NAMALWA (cell line): ENCODE data around the gene GAS6.
"Not testable (repeated sequence)": the region's sequence is repeated elsewhere in the genome, so short reads cannot be mapped to it uniquely, and the experiment has no call there.

Source experiments
- DNase-seq: peaks from one replicate; pipeline ENCODE4 v3.0.0-alpha.2; 2015; ENCODE audit warnings: low spot score

Gene GAS6

GRCh38 chr13:113791226-113791625, 72.7 kb downstream of the GAS6 start:
- DNase-seq: no peak

GRCh38 chr13:113789931-113790330, 73.9 kb downstream of the GAS6 start:
- not testable (repeated sequence) for DNase-seq

GRCh38 chr13:113789167-113789566, 74.7 kb downstream of the GAS6 start:
- no peak for DNase-seq

GRCh38 chr13:113788413-113789135, 75.3 kb downstream of the GAS6 start:
- DNase-seq: no peak

GRCh38 chr13:113787694-113788093, 76.2 kb downstream of the GAS6 start:
- DNase-seq: no peak

DNA sequence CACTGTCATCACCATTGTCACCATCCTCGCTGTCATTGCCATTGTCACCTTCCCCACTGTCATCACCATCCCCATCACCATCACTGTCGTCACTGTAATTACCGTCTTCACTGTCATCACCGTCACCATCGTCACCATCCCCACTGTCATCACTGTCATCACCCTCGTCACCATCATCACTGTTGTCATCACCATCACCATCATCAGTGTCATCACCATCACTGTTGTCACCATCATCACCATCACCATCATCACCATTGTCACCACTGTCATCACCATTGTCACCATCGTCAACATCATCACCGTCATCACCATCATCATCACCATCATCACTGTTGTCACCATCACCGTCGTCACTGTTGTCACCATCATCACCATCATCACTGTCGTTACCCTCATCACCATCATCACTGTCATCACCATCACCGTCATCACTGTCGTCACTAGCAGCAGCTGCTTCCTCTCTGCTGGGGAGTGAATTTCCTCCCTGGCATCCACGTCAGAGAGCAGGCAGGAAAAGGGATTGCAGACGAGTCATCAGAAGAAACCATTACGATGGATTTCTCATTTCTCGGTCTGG, 77.5 kb downstream of the GAS6 start:
- DNase-seq: no peak

DNA sequence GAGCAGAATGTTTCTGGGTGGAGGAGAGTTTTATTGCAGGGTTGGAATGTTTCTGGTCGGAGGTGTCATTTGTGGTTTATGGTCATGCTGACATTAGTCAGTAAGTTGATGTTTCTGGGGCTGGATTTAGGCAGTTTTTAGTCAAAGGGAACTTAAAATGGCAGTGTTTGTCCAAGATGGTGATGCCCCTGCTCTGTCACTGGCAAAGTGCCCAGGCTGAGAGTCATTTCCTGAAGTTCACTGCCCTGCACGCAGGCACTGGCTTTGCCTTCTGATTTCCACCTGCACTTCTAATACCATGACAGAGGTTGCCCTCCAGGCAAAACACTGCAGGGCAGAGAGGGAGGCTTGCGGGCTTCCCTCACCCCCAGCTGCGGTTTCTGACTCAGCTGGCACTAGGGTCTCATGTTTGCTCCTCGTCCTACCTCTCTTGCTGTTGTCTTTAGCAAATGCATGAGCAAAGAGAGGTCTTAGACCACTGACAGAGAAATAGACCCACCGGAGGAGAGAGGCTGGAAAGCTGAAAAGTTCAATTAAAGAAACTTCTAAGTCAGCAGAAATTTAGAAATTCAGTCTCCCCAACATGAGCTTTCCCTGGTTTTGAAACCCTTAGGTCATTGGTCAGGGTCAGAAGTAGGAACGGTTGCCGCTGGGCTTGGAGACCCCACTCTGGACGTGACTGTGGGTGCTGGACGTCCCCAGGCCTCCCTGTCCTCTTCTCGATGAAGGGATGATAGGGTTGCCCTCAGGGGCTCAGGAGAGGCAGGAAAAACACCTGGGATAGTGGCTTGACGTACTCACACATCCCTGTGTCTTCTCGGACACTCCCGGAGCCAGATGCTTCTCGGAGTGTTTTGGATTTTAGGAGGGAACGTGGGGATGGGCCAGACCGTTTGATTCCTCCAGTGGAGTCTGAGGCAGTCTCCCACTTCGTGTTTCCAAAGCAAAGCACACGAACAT, 78.5 kb downstream of the GAS6 start:
- no peak for DNase-seq

- DNase-seq: no peak
These were observed 79.2 kb downstream of the GAS6 start for GRCh38 chr13:113784645-113785024.

GRCh38 chr13:113783966-113784644, 79.8 kb downstream of the GAS6 start:
- DNase-seq: no peak

- no peak for DNase-seq
These were observed 80.5 kb downstream of the GAS6 start for GRCh38 chr13:113783200-113783881.

GRCh38 chr13:113782472-113782871, 81.4 kb downstream of the GAS6 start:
- DNase-seq: no peak

DNA sequence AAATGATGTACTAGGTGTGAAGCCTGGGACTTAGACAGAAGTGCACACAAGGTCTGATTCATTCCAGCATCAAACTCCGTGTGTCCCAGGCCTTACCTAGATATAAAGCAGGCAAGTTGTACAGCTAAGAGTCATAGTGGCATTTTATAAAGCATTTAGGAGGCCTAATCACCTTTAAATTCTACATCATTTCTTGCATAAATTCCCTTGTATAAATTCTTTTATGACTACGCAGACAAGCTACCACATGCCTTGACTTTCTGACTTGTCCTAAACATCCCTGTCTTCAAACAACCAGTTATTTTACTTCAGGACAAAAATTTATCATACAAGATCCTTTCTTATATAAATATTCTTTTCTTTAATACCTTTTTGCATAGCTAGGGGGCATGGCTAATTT, 82.3 kb downstream of the GAS6 start:
- DNase-seq: no peak

DNA sequence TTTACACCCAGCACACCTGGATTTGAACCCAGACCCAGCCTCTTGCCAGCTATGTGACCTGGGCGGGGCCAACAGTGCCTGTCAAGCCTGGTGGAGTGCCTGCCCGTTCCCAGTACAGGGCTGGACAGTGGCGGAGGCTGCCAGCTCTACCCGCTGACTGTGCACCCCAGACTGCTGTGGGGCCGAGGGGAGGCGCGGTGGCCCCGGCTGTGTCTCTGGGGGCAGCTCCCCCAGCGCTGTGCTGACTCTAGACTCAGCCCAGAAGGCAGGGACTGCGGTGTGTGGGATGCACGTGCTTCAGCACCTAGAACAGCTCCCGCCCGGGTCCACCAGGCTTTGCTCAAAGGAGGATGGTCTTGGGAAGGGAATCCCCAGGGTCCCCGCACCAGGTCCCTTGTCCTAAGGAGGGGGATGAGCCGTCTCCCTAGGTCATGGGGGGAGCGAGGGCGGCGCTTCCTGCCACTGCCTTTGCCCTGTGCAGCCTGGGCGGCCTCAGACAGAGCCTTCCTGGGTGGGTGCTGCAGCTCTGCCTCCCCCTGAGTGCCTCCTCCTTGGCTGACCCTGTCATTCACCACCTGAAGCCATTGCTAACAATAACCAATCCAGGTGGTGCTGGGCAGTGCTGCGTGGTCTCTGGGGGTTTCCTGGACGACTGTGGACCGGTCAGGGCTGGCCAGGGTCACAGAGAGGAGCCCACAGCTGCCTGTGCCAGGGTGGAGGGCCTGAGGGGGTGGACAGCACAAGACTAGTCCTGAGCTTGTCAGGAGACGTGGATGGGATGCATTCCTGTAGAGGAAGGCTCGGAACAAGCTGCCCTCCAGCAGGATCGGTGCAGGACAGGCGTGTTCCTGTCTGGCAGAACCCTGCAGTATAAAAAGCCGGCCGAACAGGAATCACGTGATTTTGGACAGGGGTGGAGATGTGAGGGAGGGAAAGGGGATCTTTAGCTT, 86.3 kb downstream of the GAS6 start:
- no peak for DNase-seq

- DNase-seq: no peak
These were observed 87.4 kb downstream of the GAS6 start for GRCh38 chr13:113776231-113777125.

DNA sequence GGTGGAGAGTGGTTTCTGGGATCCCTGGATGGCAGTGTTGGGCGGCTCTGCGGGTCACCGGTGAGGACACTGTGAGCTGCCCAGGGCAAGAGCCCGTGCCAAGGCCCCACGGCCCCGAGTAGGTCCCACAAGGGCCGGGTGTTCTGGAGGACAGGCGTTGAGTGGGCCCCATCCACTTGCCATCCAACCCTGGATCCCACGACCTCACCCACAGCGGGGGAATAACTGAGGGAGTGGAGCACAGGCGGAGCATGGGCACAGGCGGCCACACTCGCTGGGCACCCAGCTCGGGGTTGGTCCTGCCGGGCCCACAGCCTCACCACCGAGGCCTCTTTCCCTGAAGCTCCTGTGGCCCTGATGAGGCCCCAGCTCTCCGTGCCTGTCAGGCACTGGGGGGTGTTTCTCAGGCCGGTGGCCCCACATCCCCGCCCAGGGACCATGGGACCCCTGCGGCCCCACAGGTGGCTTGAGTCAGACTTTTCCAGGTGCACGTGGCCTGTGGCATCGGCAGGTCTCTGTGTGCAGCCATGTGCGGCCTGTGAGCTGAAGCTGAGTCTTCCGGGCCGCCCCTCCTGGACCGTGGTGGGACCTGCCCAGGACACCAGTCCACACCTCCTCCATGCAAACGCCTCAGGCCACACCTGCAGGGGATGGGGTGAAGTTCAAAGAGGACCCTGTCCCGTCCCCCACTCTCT, 88.3 kb downstream of the GAS6 start:
- DNase-seq: no peak

GRCh38 chr13:113774177-113775107, 89.4 kb downstream of the GAS6 start:
- DNase-seq: no peak

GRCh38 chr13:113771709-113772331, 92.1 kb downstream of the GAS6 start:
- no peak for DNase-seq
